Astrocyte of the hippocampus (primary cell): ENCODE results near the gene JPH3.
A peak's percentile ranks its signal among the peaks of the same experiment; 100 is the strongest.
"Not testable (repeated sequence)": the region's sequence is repeated elsewhere in the genome, so short reads cannot be mapped to it uniquely, and the experiment has no call there.

Source experiments
- DNase-seq: peaks from one replicate; pipeline ENCODE4 v3.0.0; 2011; ENCODE audit warnings: low read depth, low spot score

JPH3 gene

DNA sequence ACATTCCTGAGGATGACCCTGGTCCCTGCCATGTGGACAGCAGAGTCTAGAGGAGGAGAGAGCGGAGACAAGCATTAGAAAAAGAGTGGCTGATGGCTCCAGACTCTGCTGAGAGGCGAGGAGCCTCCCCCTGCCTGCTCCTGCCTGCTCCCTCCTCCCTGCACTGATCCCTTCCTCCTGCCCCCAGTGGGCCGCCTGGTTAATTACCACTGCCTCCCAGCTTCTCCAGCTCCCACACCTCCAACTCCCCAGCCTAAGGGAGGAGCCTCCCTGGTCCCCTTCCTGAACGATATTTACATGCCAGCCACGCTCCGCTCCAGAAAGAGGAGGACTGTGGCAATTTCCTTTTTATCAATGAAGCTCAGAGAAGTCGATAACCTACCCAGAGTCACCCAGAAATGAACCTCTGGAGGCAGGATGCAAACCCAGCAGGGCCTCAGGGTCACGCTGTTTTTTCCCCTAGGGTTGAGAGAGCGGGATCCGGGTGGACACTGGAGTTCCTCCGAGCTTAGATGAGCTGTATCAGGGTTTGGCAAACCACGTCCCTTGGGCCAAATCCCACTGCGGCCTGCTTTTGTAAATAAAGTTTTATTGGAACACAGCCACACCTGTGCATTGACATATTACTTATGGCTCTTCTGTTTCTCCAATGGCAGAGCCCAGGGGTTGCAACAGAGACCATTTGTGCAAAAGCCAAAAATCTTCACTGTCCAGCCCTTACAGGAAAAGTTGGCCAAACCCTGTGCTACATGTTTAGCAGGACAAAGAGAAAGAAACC is 27.1 kb upstream of the JPH3 start:
- no peak for DNase-seq

DNA sequence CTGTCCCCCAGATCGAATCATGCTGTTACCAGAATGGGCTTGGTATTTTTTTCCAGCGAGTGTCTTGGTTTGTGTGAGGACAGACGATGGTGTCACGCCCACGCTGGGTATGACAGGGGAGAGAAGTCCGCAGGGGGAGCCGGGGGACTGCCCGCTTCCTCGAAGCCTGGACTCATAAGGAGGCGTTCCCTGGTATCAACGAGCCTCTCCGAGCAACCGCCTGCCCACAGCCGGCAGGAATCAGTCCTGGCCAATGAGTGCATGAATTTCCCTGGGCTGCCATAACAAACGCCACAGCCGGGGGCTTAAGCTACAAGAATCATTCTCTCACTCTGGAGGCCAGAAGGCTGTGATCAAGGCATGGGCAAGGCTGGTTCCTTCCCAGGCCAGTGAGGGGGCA is 26.1 kb upstream of the JPH3 start:
- DNase-seq = no peak

DNA sequence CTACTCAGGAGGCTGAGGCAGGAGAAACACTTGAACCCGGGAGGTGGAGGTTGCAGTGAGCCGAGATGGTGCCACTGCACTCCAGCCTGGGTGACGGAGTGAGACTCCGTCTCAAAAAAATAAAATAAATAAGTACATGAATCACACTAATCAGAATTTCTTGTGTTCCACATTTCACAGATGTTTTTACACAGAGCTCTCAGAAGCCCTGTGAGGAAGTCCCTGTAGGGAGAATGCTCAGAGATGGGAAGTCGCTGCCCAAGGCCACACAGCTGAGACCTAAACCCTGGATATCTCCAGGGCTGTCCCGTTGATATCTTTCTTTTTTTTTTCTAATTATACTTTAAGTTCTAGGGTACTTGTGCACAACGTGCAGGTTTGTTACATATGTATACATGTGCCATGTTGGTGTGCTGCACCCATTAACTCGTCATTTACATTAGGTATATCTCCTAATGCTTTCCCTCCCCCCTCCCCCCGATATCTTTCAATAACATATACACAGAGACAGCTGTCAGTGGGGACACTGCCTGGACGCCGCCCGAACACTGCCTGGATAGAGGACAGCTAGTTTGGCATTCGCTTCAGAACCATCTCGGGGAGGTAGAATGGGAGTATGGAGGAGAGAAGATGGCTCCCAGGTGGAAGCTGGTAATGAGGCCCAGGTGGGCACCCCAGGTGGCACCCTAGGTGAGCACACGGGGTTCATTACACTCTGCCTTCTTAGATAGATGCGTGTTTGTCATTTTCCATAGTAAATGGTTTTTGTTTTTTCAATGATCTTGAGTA is 24.0 kb upstream of the JPH3 start:
- DNase-seq = not testable (repeated sequence)

DNA sequence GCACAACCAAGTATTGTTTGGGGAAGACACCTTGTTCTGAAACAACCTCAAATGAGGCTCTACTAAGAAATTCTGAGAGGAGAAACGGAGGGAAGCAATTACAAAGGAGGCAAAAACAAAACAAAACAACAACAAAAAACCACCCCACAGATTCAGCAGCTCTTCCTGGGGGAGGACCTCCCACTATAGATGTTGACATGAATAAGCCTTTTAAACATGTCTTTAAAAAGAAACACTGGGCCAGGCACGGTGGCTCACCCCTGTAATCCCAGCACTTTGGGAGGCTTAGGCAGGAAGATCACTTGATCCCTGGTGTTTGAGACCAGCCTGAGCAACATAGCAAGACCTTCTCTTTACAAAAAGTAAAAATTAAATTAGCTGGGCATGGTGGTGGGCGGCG is 22.6 kb upstream of the JPH3 start:
- DNase-seq = no peak

DNA sequence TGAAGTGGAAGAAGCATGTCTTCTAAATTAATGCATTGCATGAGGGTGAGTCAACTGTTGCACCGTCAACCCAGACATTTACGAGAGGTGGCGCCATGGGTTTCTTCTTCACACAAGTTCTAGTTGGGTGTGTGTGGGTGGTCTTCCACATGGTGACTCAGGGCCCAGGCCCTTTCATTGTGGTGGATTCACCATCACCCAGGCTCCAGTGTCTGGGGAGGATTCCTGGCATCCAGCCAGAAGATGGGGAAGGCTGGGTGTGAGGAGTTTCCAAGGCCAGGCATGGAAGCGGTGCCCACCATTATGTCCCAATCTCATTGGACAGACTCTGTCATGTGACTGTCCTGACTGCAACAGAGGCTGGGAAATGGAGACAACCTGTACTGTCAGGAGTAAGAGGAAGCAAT is 21.4 kb upstream of the JPH3 start:
- DNase-seq = peak; percentile 62

DNA sequence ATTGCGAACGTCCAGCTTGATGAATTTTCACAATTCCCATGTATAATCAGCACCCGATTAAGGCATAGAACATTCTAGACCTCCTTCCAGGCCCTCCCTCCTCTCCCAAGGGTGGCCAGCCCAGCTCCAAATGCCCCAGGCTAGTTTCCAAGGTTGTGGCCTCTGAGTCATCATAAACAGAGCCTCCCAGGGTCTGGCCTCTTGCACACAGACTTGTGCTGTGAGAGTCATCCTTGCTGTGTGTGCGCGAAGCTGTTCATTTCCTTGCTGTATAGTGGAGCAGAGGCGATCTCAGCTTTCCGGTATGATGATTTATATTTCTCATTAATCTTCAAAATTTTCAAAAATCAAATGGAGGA is 20.5 kb upstream of the JPH3 start:
- DNase-seq = peak; percentile 96

DNA sequence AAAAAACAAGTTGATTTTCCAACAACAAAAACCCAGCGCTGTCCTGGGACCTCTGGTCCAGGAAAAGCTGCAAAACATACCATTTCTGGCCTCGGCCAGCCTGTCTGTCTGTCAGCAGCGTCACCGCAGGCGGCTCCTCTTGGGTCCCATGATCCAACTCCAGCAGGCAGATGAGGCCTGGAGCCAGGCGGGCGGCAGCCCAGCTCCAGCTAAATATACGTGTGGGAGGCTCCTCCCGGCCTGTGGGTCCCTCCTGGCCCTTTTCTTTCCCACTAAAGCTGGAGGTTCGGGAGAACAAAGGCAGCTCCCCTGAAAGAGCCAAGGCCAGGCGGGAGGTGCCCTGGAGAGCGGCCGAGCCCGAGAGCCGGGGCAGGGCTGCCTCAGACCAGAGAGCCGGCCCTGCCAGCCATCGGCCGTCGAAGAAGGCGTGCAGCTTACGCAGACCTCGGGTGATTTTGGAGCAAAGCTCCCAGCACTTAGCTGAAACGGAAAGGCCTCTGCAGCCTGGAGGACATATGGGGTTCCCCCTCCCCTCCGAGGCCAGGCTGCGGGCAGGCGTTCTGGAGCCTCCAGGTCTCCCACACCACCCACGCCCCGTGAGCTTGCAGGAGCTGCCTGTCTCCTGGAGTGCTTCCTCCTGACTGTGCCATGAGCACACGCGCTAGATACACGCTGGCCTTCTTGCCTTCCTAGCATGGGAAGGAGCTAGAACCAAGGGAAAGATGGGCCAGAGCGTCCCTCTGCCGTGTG is 19.9 kb upstream of the JPH3 start:
- DNase-seq = peak; percentile 85

DNA sequence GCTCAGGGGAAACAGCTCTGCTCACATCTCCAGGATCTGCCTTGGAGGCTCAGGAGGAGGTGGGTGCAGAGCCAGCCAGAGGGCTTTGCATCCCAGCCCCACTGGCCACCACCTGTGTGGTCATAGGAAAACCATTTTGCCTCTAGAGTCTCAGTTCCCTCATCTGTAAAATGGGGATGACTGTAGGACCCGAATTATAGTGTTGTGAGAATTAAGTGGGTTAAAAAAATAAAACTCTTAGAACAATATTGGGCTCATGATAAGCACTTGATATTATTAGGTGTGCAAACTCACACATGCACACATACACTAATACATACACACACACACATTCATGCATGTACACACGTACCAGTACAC is 19.4 kb upstream of the JPH3 start:
- no peak for DNase-seq

DNA sequence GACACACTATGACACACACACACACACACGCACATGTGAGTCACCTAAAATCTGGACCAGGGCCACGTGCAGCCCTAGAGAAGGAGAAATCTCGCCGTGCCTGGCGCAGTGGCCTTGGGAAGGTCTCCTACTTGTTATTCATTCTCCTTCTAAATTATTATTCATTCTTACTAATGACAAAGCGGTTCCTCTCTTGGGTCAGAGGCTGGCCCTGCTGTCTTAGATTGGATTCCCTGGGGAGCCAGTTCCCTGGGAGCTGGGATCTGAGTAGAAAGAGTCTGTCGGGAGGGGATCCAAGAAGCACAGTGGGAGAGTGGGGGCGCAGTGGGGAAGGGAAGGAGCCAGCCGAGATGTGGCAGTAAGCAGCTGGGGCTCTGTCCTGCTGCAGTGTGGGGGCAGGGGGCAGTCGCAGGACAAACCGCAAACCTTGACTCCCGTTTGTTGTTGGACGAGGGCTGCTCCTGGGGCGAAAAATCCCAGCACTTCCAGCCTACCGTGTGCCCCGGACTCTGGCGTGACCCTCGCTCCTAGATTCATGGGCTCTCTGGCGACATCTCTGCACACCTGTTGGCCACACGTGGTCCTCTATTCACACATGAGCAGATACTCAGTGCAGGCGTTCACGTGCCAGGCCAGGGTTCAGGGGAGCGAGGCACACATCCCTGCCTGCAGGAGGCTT is 18.7 kb upstream of the JPH3 start:
- DNase-seq = no peak

DNA sequence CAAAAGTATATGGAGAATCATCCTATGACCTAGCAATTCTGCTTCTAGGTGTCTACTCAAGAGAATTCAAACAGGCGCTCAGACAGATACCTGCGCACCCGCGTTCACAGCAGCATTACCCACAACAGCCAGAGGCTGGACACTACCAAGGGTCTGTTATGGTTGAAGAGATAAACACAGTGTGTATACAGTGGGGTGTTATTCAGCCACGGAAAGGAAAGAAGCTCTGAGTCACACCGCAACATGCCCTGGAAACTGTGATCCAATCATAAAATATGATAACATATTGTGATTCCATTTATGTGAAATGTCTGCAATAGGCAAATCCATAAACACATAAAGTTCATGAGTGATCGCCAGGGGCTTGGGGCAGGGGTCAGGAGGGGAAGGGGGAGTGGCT is 18.0 kb upstream of the JPH3 start:
- DNase-seq = no peak

DNA sequence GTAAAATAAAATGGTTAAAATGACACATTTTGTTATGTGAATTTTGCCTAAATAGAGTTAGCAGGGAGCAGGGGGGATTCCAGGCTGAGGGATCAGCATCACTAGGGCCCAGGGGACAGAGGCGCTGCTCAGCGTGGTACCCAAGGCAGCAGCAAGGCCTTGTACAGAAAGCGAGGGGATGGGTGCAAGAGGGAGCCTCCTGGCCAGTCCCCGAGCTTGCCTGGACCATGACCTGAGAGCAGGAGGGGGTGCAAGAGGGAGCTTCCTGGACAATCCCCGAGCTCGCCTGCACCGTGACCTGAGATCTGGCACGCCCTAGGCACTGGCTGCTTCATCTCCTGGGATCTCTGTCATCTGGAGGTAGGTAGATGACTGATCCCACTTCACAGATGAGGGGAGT is 17.3 kb upstream of the JPH3 start:
- no peak for DNase-seq

DNA sequence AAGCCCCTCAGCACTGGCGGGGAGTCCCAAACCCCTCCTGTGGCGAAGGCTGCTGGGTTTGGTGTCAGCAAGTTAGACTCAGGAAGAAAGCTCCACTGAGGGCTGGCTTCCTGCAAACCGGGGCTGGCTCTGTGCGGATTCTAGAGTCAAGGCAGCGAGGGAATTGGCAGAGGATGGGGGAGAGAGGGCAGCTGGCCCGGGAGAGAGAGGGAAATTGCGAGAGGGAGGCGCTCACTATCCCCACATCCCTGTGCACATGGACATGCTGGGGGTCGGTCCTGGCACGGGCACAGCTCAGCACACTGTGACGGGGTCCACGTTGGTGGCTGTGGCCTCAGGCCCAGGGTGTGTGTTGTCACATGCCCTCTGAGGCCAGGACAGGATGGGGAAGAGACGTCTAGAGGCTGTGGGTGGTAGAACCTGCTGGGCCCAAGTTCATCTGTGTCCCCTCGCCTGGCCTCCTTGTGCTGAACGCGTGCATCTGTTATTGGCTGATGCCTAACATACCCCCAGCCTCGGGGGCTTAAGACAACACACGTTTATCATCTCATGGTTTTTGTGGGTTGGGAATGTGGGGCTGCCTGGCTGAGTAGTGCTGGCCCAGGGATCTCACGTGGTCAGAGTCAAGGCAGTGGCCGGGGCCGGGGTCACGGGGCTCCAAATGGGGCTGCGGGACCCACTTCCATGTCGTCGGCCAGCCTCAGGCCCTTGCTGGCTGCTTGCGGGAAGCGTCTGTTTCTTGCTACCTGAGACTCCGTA is 16.7 kb upstream of the JPH3 start:
- DNase-seq = no peak

DNA sequence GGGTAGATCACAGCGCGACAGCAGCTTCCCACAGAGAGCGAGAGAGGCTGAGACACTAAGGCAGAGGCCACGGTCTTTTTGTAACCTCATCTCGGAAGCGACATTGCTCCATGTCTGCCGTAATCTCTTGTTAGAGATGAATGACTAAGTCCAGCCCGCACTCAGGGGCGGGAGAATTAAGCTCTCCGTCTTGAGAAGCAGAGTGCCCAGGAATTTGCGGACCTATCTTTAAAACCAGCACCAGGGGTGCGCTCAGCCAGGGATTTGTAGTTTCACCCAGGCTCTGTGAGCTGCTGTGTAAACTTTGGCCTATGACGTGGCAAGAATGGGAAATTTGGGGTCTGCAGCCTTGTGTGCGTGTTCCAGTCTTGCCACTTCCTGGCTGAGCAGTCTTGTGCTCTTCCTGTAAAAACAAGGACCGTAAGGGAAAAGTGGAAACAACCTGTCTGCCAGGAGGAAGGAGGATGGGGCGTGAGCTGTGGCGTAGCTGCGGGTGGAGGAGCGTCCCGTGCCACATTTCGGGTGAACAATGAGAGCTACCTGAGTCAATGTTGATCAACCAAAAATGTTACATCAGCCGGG is 16.0 kb upstream of the JPH3 start:
- no peak for DNase-seq

DNA sequence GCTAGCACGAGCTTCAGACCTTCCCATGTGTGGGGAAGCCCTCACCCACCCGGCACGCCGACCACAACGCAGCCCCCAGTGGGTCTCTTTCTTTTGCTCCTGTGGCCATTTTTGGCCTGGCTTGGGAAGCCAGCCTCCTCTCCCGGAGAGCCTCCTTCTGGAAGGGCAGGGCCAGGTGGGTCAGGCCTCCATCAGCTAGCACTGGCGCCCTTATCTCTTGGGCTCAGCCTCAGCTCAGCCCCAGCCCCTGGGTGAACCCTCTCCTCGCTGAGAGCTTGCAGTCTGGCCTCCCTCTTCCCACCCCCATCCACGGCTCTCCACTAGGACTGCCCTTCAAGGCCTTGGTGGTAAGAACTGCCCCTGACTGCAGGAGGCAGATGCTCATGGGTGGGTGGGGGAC is 14.7 kb upstream of the JPH3 start:
- no peak for DNase-seq

DNA sequence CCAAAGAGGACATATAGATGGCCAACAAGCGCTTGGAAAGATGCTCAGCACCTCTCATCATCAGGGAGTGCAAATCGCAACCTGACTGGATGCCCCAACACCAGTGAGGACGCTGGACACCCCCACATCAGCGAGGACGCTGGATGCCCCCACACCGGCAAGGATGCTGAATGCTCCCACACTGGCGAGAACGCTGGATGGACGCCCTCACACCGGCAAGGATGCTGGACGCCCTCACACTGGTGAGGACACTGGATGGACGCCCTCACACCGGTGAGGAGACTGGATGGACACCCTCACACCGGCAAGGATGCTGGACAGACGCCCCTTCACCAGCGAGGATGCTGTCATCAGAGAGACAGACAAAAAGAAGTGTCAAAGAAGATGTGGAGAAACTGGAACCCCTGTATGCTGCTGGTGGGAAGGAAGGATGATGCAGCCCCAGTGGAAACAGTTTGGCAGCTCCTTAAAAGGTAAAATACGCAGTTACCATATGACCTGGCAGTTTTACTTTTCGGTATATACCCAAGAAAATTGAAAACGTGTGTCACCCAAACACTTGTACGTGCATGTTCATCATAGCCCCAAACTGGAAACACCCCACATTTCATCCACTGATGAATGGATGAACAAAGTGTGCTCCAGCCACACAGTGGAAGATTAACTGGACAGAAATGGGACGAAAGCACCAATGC is 10.1 kb upstream of the JPH3 start:
- DNase-seq = no peak

DNA sequence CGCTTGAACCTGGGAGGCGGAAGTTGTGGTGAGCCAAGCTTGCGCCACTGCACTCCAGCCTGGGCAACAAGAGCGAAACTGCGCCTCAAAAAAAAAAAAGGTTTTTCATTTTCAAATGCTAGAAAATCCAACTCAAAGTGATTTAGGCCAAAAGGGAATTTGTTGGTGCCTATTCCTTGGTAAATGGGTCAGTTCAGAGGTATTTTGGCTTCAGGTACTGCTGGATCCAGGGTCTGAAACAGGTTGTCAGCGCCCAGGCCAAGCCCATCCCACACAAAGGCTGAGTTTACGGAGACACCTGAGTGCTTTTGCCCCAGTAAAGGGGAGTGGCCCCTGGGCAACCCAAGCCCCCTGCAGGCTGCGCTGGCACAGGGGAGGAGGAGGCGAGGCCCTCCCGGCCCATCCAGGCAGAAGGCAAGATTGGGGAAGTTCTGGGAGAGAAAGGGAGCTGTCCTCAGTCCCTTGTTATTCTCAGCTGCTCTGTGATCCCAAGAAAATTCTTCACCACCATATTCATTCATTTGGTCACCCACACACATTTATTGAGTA is 8.5 kb upstream of the JPH3 start:
- no peak for DNase-seq

DNA sequence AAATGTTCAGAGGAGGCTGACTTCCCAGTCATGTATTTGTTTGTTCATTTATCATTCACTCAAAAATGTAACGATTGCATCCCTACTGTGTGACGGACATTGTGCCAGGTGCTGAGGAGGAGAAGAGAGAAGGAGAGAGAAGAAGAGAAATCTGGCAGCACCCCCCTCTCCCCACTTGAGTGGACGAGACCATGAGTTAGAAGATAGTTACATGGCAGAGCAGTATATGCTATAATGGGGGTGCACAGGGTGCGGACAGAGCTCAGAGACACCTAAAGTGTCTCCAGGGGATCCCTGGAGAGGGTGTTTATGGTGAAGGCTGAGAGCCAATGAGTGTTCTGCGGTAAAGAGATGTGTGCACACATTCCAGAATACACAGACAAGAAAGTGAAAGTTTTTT is 6.6 kb upstream of the JPH3 start:
- DNase-seq = no peak

DNA sequence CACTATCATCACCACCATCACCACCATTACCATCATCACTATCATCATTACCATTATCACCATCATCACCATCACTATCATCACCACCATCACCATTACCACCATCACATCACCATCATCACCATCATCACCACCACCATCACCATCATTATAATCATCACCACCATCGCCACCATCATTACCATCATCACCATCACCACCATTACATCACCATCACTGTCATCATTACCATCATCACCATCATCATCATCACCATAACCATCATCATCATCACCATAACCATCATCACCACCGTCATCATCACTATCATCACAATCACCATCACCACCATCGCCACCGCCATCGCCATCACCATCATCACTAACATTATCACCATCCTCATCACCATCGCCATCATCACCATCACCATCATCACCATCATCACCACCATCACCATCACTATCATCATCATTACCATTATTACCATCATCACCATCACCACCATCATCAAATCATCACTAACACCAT is 4.9 kb upstream of the JPH3 start:
- DNase-seq = no peak

DNA sequence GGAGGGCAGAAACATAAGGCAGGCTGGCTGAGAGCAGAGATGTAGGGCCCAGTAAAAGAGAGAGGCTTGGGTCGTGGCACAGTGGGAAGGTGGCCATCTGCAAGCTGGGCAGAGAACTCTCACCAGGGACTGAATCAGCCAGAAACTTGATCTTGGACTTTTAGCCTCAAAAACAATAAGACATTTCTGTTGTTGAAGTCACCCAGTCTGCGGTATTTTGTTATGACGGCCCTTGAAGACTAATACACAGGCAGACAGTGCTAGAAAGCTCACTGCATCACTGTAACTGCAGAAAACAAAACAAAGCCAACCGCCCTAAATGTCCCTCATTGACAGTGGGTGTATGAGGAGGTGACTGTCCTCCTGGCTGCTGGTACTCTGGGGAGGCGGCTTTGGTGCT is 3.9 kb upstream of the JPH3 start:
- DNase-seq = no peak

DNA sequence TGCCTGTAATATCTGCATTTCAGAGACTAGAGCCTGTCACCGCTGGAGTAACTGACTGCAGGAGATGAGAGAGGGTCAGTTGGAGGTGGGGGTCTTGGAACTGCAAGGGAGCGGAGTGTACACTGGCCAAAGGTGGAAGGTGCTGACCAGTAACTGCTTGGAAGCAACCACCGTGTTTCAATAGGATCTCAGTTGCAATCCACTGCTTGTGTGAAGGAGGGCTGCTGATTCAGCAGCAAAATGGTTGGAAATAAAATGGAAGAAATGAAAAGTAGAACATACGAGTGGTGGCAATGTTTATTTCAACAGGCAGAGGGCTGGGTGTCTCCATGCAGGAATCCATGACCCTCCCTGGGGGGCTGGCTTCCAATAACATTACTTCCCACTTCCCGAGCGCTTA is 2.1 kb upstream of the JPH3 start:
- no peak for DNase-seq
